Skeletal muscle tissue (tissue), 4 donors: ENCODE results near the gene CALHM2. TPM values are rescaled to one million over a fixed set of nuclear protein-coding genes. Genes with fewer than 3 reads are reported as not detected.
"Not testable (repeated sequence)": the region's sequence is repeated elsewhere in the genome, so short reads cannot be mapped to it uniquely, and the experiment has no call there.

ENCODE experiments used
- H3K27ac ChIP-seq: one replicate; pipeline ENCODE4 v1.7.0; 2013; ENCODE audit warnings: mild to moderate bottlenecking, low read depth, low read length, inconsistent platforms
- H3K27me3 ChIP-seq, 3 donors: one replicate each; pipeline ENCODE4 v1.7.0; 2013; ENCODE audit warnings: low read length in 3 of 3; ENCODE audit not compliant: control insufficient read depth in 3 of 3, insufficient read depth in 3 of 3
- H3K36me3 ChIP-seq, 3 donors: one replicate each; pipeline ENCODE4 v1.7.0; 2013; ENCODE audit warnings: low read length in 3 of 3; ENCODE audit not compliant: control insufficient read depth in 3 of 3, insufficient read depth in 3 of 3
- H3K4me1 ChIP-seq, 3 donors: one replicate each; pipeline ENCODE4 v1.7.0; 2013; ENCODE audit warnings: low read length in 3 of 3, mild to moderate bottlenecking in 3 of 3; ENCODE audit not compliant: control insufficient read depth in 3 of 3, insufficient read depth in 3 of 3
- H3K4me3 ChIP-seq, 3 donors: one replicate each; pipeline ENCODE4 v1.7.0; 2013; ENCODE audit warnings: low read length in 3 of 3
- H3K9ac ChIP-seq, 3 donors: one replicate each; pipeline ENCODE4 v1.7.0; 2013; ENCODE audit warnings: low read length in 3 of 3, mild to moderate bottlenecking in 3 of 3, moderate library complexity in 2 of 3, low read depth in 1 of 3
- H3K9me3 ChIP-seq, 3 donors: one replicate each; pipeline ENCODE4 v1.7.0; 2013; ENCODE audit warnings: low read length in 3 of 3; ENCODE audit not compliant: control insufficient read depth in 3 of 3
- total RNA-seq: library from RNA; depleted of rRNA; stranded (reverse); fragments of >200 nt; gene quantifications from one replicate; pipeline ENCODE4 v1.2.3, GENCODE V29; 2014
- donor health status: Osteomylitis.

The CALHM2 gene
- total RNA-seq, 1 donor from 2014 or later, result 4.7 TPM

- H3K9ac ChIP-seq, result no peak overlapping the region
- H3K4me1 ChIP-seq, result no peaks in the 10 kb centered on the region
- no peaks in the 10 kb centered on the region for H3K27me3 ChIP-seq
- H3K27ac ChIP-seq, result no peak overlapping the region
- H3K9me3 ChIP-seq, result no peaks in the 10 kb centered on the region
- H3K36me3 ChIP-seq, result peaks cover 26 to 37% (median 36%) of the 10 kb centered on the region in 3 donors
- no peak overlapping the region for H3K4me3 ChIP-seq
These were observed 23.1 kb downstream of the CALHM2 start for GRCh38 chr10:103428989-103429643.

GRCh38 chr10:103427866-103428265, 24.3 kb downstream of the CALHM2 start:
- no peaks in the 10 kb centered on the region for H3K9me3 ChIP-seq
- H3K4me1 ChIP-seq, result no peaks in the 10 kb centered on the region
- peaks cover 36 to 46% (median 43%) of the 10 kb centered on the region in 3 donors for H3K36me3 ChIP-seq
- no peak overlapping the region for H3K27ac ChIP-seq
- no peak overlapping the region for H3K9ac ChIP-seq
- no peaks in the 10 kb centered on the region for H3K27me3 ChIP-seq
- H3K4me3 ChIP-seq, result no peak overlapping the region

DNA sequence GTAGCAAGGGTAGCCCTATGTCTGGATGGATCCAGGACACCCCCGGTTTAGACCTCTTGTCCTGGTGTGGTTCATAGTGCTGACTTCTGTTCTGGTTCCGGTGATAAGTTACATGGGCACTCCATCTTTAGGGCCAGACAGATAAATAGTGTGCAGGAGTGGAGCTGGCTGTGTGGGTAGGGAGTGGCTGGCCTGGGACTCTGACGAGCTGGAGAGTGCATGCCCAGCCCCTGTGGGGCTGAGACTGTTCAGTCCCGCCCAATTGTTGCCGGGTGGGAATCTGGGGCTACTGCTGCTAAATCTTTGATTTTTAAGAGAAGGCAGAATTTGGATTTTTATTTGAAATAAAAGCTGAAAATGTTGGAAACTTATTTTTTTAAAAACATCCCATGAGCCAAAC, 28.4 kb downstream of the CALHM2 start:
- Histone ChIP-seq H3K27me3 (no peaks in the 10 kb centered on the region), H3K27ac (no peak overlapping the region), H3K36me3 (peaks cover 56 to 58% (median 57%) of the 10 kb centered on the region in 3 donors), H3K9me3 (no peaks in the 10 kb centered on the region), H3K9ac (no peak overlapping the region), H3K4me3 (no peak overlapping the region), H3K4me1 (no peaks in the 10 kb centered on the region)

DNA sequence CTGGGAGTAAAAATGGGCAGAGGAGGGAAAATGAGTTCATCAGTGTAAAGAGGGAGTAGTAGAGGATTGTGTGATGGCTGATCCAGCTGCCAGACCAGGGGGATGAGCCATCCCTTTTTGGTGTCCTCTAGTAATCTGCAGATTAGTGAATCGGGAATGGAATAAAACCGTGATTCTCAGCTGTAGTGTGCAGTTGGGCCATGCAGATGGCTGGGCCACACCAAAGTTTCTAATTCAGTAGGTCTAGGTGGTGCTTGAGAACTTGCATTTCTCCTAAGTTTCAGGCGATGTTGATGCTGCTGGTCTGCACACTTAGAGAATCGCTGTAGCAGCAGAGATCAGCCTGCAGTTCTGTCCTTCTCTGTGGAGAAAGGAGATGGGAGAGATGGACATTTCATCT, 33.1 kb downstream of the CALHM2 start:
- Histone ChIP-seq H3K36me3 (peaks cover 76 to 86% (median 84%) of the 10 kb centered on the region in 3 donors), H3K9me3 (no peaks in the 10 kb centered on the region), H3K9ac (no peak overlapping the region), H3K27me3 (no peaks in the 10 kb centered on the region), H3K4me3 (no peak overlapping the region), H3K27ac (no peak overlapping the region), H3K4me1 (no peaks in the 10 kb centered on the region)

DNA sequence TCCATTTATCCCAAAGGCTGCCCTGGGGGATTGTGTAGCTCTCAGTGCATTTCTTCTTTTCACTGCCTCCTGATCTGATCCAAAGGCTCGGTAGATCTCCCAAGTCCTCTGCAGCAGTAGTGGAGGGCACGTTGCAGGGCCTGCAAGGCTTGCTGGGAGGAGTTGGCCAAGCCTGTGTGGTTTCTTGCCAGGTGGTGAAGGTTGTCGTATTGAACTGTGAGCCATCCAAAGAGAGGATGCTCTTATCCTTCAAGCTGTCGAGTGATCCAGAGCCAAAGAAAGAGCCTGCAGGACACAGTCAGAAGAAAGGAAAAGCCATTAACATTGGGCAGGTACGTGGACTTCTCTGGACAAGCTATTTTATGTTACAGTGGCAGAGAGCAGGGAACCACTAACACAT, 34.6 kb downstream of the CALHM2 start:
- no peaks in the 10 kb centered on the region for H3K27me3 ChIP-seq
- peaks cover 78 to 89% (median 84%) of the 10 kb centered on the region in 3 donors for H3K36me3 ChIP-seq
- H3K4me3 ChIP-seq, result no peak overlapping the region
- H3K4me1 ChIP-seq, result no peaks in the 10 kb centered on the region
- no peak overlapping the region for H3K27ac ChIP-seq
- no peak overlapping the region for H3K9ac ChIP-seq
- no peaks in the 10 kb centered on the region for H3K9me3 ChIP-seq

GRCh38 chr10:103417148-103417469, 35.1 kb downstream of the CALHM2 start:
- H3K27me3 ChIP-seq, H3K4me3 ChIP-seq, H3K9ac ChIP-seq, H3K4me1 ChIP-seq, H3K9me3 ChIP-seq, H3K27ac ChIP-seq: not testable (repeated sequence)
- peaks cover 75 to 85% (median 84%) of the 10 kb centered on the region in 3 donors for H3K36me3 ChIP-seq

GRCh38 chr10:103416436-103417147, 35.6 kb downstream of the CALHM2 start:
- H3K4me3 ChIP-seq, result no peak overlapping the region
- no peaks in the 10 kb centered on the region for H3K27me3 ChIP-seq
- H3K9me3 ChIP-seq, result no peaks in the 10 kb centered on the region
- H3K36me3 ChIP-seq, result peaks cover 73 to 88% (median 85%) of the 10 kb centered on the region in 3 donors
- H3K9ac ChIP-seq, result no peak overlapping the region
- H3K4me1 ChIP-seq, result no peaks in the 10 kb centered on the region
- no peak overlapping the region for H3K27ac ChIP-seq

GRCh38 chr10:103415581-103415980, 36.6 kb downstream of the CALHM2 start:
- no peaks in the 10 kb centered on the region for H3K27me3 ChIP-seq
- no peak overlapping the region for H3K4me3 ChIP-seq
- H3K27ac ChIP-seq, result no peak overlapping the region
- no peaks in the 10 kb centered on the region for H3K4me1 ChIP-seq
- no peak overlapping the region for H3K9ac ChIP-seq
- peaks cover 69 to 89% (median 85%) of the 10 kb centered on the region in 3 donors for H3K36me3 ChIP-seq
- no peaks in the 10 kb centered on the region for H3K9me3 ChIP-seq

DNA sequence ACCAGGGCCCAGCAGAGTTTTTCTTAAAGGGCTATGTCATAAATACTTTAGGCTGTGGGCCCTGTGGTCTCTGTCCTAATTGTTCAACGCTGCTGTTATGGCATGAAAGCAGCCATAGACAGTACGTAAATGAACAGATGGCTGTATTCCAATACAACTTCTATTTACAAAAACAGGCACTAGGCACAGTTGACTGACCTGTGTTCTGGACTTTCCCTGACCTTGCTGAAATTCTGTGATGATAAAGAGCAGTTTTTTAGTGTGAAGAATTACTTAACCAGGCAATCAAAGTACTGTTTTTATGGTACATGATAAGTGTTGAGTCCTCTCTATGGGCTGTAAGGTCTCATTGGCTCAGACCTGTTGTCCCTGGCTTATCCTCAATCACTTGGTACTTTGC, 38.6 kb downstream of the CALHM2 start:
- no peak overlapping the region for H3K9ac ChIP-seq
- peaks cover 60 to 80% (median 77%) of the 10 kb centered on the region in 3 donors for H3K36me3 ChIP-seq
- H3K4me3 ChIP-seq, result no peak overlapping the region
- H3K27me3 ChIP-seq, result no peaks in the 10 kb centered on the region
- H3K9me3 ChIP-seq, result no peaks in the 10 kb centered on the region
- H3K4me1 ChIP-seq, result no peaks in the 10 kb centered on the region
- no peak overlapping the region for H3K27ac ChIP-seq

DNA sequence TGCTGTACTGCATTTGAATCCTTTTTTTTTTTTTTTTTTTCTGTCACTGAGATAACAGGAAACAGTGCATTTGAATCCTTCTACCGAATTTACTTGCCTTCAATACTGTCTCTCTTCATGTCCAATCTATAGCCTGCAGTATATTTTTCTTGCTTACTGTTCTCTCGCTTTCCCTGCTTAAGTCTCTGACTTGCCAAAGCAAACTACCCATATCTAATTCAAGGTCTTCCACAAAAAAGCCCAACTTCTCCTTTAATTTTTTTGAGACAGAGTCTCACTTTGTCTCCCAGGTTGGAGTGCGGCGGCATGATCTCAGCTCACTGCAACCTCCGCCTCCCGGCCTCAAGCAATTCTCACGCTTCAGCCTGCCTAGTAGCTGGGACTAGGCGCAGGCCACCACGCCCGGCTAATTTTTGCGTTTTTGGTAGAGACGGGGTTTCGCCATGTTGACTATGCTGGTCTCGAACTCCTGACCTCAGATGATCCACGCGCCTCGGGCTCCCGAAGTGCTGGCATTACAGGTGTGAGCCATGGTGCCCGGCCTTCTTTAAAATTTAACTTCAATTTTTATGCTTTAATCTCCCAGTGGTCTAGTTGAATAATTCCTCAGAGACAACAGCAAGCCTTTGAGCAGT, 54.9 kb downstream of the CALHM2 start:
- Histone ChIP-seq H3K9me3 (no peaks in the 10 kb centered on the region), H3K27me3 (no peaks in the 10 kb centered on the region), H3K4me3 (peak overlapping the region; percentile 92 to 97 (median 95)), H3K27ac (peak overlapping the region; percentile 89), H3K9ac (peak overlapping the region; percentile 77 to 99 (median 84)), H3K36me3 (peaks cover 26 to 32% (median 31%) of the 10 kb centered on the region in 3 donors), H3K4me1 (peaks cover 17 to 37% (median 34%) of the 10 kb centered on the region in 3 donors)
